ENCODE data around the gene ATG2B. TPM values are rescaled to one million over a fixed set of nuclear protein-coding genes. Genes with fewer than 3 reads are reported as not detected.

Gene ATG2B
- polyA plus RNA-seq, 4 donors = 3.8 to 32.0 (median 4.9) TPM

- no peak for FAIRE-seq
- Histone ChIP-seq H3K27me3 (ENCODE audit: control insufficient read depth in 3 of 3, insufficient read depth in 3 of 3, low read length in 3 of 3) (no peaks in the 10 kb centered on the region), H3K4me1 (ENCODE audit: control insufficient read depth in 3 of 3, insufficient read depth in 2 of 3, low read depth in 1 of 3, low read length in 2 of 3) (peaks cover 2 to 17% (median 6%) of the 10 kb centered on the region in 3 donors), H3K4me3 (ENCODE audit: low read depth in 1 of 3, low read length in 3 of 3) (peak overlapping the region; percentile 90 to 96 (median 96)), H3K9me3 (ENCODE audit: control insufficient read depth in 2 of 2, insufficient read depth in 1 of 2, low read depth in 1 of 2, low read length in 1 of 2) (no peaks in the 10 kb centered on the region), H3K36me3 (ENCODE audit: control insufficient read depth in 3 of 3, insufficient read depth in 2 of 3, low read depth in 1 of 3, low read length in 3 of 3) (no peaks in the 10 kb centered on the region), H3K27ac (ENCODE audit: low read depth in 1 of 3, low read length in 2 of 3) (peak overlapping the region; percentile 86 to 96 (median 94))
- 1% methylated on average over 36 to 38 of the region's 38 CpGs for WGBS, 3 donors
- DNase-seq = peak; percentile 76 to 86
These were observed 703 bp upstream of the ATG2B start for GRCh38 chr14:96363751-96364336.

DNA sequence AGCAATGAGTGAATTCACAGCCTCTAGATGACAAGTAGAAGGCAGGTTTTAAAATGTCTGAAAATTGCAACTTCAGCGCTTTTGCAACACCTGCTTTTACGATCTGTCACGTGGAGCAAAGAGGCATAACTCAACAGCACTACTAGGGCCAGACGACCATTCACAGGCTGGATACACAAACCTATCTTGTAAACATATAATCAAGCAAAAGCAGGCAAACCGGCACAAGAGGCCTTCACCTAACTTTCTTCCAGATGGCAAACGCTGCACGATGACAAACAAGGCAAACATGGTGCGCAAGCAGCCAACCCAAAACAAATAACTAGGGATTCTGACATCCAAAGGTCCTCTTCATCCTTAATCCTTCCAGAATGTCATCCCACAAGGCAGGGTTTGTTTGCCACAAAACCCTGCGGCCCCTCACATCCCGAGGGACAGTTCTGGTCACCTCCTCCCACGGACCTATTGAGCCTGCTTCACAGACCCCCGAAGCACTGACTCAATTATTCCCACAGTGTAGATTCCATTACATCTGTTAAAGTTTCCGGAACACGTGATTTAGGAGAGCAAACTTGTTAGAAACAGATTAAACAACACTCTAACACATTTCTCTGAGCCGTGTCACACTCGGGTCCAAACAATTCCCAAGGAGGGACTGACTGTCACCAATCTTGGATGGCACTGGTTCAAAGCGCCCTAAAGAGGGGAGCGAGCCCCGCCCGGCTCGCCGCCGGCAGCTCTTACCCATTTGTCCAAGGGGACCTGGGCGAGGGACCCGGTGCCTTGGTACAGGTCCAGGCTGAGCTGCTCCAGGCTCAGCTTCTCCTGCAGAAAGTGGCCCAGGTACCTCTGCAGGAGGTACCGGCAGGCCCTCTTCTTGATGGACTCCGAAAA lies 823 bp downstream of the ATG2B start:
- Histone ChIP-seq H3K4me1 (ENCODE audit: control insufficient read depth in 3 of 3, insufficient read depth in 2 of 3, low read depth in 1 of 3, low read length in 2 of 3) (peaks cover 2 to 17% (median 6%) of the 10 kb centered on the region in 3 donors), H3K4me3 (ENCODE audit: low read depth in 1 of 3, low read length in 3 of 3) (peak overlapping the region; percentile 90 to 96 (median 92)), H3K9me3 (ENCODE audit: control insufficient read depth in 2 of 2, insufficient read depth in 1 of 2, low read depth in 1 of 2, low read length in 1 of 2) (no peaks in the 10 kb centered on the region), H3K27me3 (ENCODE audit: control insufficient read depth in 3 of 3, insufficient read depth in 3 of 3, low read length in 3 of 3) (no peaks in the 10 kb centered on the region), H3K27ac (ENCODE audit: low read depth in 1 of 3, low read length in 2 of 3) (peak overlapping the region; percentile 89 to 97 (median 92)), H3K36me3 (ENCODE audit: control insufficient read depth in 3 of 3, insufficient read depth in 2 of 3, low read depth in 1 of 3, low read length in 3 of 3) (no peaks in the 10 kb centered on the region)
- DNase-seq (peak; percentile 90), FAIRE-seq (no peak)
- 0 to 1% (median 1%) methylated on average over 27 of the region's 27 CpGs for WGBS, 3 donors

DNA sequence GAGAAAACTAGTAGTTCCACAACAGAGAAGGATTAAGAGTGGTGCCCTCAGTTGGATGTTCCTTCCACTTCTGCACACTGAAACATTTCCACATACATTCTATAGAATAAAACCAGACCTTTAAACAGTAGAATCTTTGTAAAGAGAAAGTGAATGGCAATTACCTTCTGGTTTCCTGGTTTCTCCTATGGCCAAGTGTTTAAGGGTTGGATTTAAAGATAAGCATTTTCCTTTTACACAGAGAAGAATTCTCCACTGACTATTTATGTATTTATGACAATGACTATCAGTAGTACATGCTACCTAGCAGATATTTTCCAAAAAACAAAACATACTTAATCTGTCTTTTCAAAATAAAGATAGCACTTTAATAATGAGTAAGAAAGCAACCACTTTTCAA lies 3.2 kb downstream of the ATG2B start:
- H3K36me3 ChIP-seq (ENCODE audit: control insufficient read depth in 3 of 3, insufficient read depth in 2 of 3, low read depth in 1 of 3, low read length in 3 of 3) = no peaks in the 10 kb centered on the region
- DNase-seq = peak; percentile 42 to 55

GRCh38 chr14:96357216-96357615 lies 5.9 kb downstream of the ATG2B start:
- Histone ChIP-seq H3K36me3 (ENCODE audit: control insufficient read depth in 3 of 3, insufficient read depth in 2 of 3, low read depth in 1 of 3, low read length in 3 of 3) (no peaks in the 10 kb centered on the region), H3K27me3 (ENCODE audit: control insufficient read depth in 3 of 3, insufficient read depth in 3 of 3, low read length in 3 of 3) (no peaks in the 10 kb centered on the region), H3K4me3 (ENCODE audit: low read depth in 1 of 3, low read length in 3 of 3) (no peak overlapping the region), H3K4me1 (ENCODE audit: control insufficient read depth in 3 of 3, insufficient read depth in 2 of 3, low read depth in 1 of 3, low read length in 2 of 3) (peaks cover 0 to 6% (median 5%) of the 10 kb centered on the region in 3 donors), H3K27ac (ENCODE audit: low read depth in 1 of 3, low read length in 2 of 3) (no peak overlapping the region), H3K9me3 (ENCODE audit: control insufficient read depth in 2 of 2, insufficient read depth in 1 of 2, low read depth in 1 of 2, low read length in 1 of 2) (no peaks in the 10 kb centered on the region)
- 75 to 90% (median 84%) methylated on average over 3 of the region's 3 CpGs for WGBS, 3 donors
- FAIRE-seq (no peak), DNase-seq (no peak)

More for the DNA sequence above, 3.2 kb downstream of the ATG2B start:
- FAIRE-seq = no peak
- peaks cover 0 to 12% (median 6%) of the 10 kb centered on the region in 3 donors for H3K4me1 ChIP-seq (ENCODE audit: control insufficient read depth in 3 of 3, insufficient read depth in 2 of 3, low read depth in 1 of 3, low read length in 2 of 3)
- H3K9me3 ChIP-seq (ENCODE audit: control insufficient read depth in 2 of 2, insufficient read depth in 1 of 2, low read depth in 1 of 2, low read length in 1 of 2) = no peaks in the 10 kb centered on the region
- no peak overlapping the region for H3K4me3 ChIP-seq (ENCODE audit: low read depth in 1 of 3, low read length in 3 of 3)
- H3K27me3 ChIP-seq (ENCODE audit: control insufficient read depth in 3 of 3, insufficient read depth in 3 of 3, low read length in 3 of 3) = no peaks in the 10 kb centered on the region
- no peak overlapping the region for H3K27ac ChIP-seq (ENCODE audit: low read depth in 1 of 3, low read length in 2 of 3)

DNA sequence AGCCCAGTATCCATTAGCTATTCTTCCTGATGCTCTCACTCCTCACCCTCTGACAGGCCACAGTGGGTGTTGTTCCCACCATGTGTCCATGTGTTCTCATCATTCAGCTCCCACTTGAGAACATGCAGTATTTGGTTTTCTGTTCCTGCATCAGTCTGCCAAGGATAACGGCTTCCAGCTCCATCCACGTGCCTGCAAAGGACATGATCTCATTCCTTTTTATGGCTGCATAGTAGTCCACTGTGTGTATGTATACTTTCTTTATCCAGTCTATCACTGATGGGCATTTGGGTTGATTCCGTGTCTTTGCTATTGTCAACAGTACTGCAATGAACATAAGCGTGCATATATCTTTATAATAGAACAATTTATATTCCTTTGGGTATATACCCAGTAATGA lies 8.9 kb downstream of the ATG2B start:
- no peak overlapping the region for H3K4me3 ChIP-seq (ENCODE audit: low read depth in 1 of 3, low read length in 3 of 3)
- WGBS, 3 donors = 94 to 95% (median 94%) methylated on average over 4 of the region's 4 CpGs
- H3K27ac ChIP-seq (ENCODE audit: low read depth in 1 of 3, low read length in 2 of 3) = no peak overlapping the region
- H3K36me3 ChIP-seq (ENCODE audit: control insufficient read depth in 3 of 3, insufficient read depth in 2 of 3, low read depth in 1 of 3, low read length in 3 of 3) = no peaks in the 10 kb centered on the region
- H3K27me3 ChIP-seq (ENCODE audit: control insufficient read depth in 3 of 3, insufficient read depth in 3 of 3, low read length in 3 of 3) = no peaks in the 10 kb centered on the region
- H3K4me1 ChIP-seq (ENCODE audit: control insufficient read depth in 3 of 3, insufficient read depth in 2 of 3, low read depth in 1 of 3, low read length in 2 of 3) = no peaks in the 10 kb centered on the region
- no peak for DNase-seq
- H3K9me3 ChIP-seq (ENCODE audit: control insufficient read depth in 2 of 2, insufficient read depth in 1 of 2, low read depth in 1 of 2, low read length in 1 of 2) = no peaks in the 10 kb centered on the region
- no peak for FAIRE-seq

DNA sequence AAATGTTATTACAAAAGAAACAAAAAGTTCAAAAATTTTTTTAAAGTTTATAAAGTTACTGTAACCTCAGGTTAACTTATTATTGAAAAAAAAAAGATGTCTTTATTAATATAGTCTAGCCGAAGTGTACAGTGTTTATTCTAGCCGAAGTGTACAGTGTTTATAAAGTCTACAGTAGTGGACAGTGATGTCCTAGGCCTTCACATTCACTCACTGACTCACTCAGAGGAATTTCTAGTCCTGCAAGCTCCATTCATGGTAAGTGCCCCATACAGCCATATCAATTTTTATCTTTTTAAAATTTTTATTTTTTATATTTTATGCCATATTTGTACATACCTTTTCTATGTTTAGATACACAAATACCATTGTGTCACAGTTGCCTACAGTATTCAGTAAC lies 10.4 kb downstream of the ATG2B start:
- Histone ChIP-seq H3K27ac (ENCODE audit: low read depth in 1 of 3, low read length in 2 of 3) (no peak overlapping the region), H3K36me3 (ENCODE audit: control insufficient read depth in 3 of 3, insufficient read depth in 2 of 3, low read depth in 1 of 3, low read length in 3 of 3) (no peaks in the 10 kb centered on the region), H3K9me3 (ENCODE audit: control insufficient read depth in 2 of 2, insufficient read depth in 1 of 2, low read depth in 1 of 2, low read length in 1 of 2) (no peaks in the 10 kb centered on the region), H3K4me3 (ENCODE audit: low read depth in 1 of 3, low read length in 3 of 3) (no peak overlapping the region), H3K27me3 (ENCODE audit: control insufficient read depth in 3 of 3, insufficient read depth in 3 of 3, low read length in 3 of 3) (no peaks in the 10 kb centered on the region), H3K4me1 (ENCODE audit: control insufficient read depth in 3 of 3, insufficient read depth in 2 of 3, low read depth in 1 of 3, low read length in 2 of 3) (no peaks in the 10 kb centered on the region)
- DNase-seq = no peak
- FAIRE-seq = no peak
- WGBS, 3 donors = 60 to 91% (median 85%) methylated on average over 2 of the region's 2 CpGs

- Histone ChIP-seq H3K9me3 (ENCODE audit: control insufficient read depth in 2 of 2, insufficient read depth in 1 of 2, low read depth in 1 of 2, low read length in 1 of 2) (no peaks in the 10 kb centered on the region), H3K4me1 (ENCODE audit: control insufficient read depth in 3 of 3, insufficient read depth in 2 of 3, low read depth in 1 of 3, low read length in 2 of 3) (no peaks in the 10 kb centered on the region), H3K36me3 (ENCODE audit: control insufficient read depth in 3 of 3, insufficient read depth in 2 of 3, low read depth in 1 of 3, low read length in 3 of 3) (no peaks in the 10 kb centered on the region), H3K4me3 (ENCODE audit: low read depth in 1 of 3, low read length in 3 of 3) (no peak overlapping the region), H3K27ac (ENCODE audit: low read depth in 1 of 3, low read length in 2 of 3) (no peak overlapping the region), H3K27me3 (ENCODE audit: control insufficient read depth in 3 of 3, insufficient read depth in 3 of 3, low read length in 3 of 3) (no peaks in the 10 kb centered on the region)
- WGBS, 3 donors = 83 to 95% (median 84%) methylated on average over 3 of the region's 3 CpGs
- no peak for DNase-seq
- FAIRE-seq = no peak
These were observed 11.2 kb downstream of the ATG2B start for GRCh38 chr14:96351986-96352385.

DNA sequence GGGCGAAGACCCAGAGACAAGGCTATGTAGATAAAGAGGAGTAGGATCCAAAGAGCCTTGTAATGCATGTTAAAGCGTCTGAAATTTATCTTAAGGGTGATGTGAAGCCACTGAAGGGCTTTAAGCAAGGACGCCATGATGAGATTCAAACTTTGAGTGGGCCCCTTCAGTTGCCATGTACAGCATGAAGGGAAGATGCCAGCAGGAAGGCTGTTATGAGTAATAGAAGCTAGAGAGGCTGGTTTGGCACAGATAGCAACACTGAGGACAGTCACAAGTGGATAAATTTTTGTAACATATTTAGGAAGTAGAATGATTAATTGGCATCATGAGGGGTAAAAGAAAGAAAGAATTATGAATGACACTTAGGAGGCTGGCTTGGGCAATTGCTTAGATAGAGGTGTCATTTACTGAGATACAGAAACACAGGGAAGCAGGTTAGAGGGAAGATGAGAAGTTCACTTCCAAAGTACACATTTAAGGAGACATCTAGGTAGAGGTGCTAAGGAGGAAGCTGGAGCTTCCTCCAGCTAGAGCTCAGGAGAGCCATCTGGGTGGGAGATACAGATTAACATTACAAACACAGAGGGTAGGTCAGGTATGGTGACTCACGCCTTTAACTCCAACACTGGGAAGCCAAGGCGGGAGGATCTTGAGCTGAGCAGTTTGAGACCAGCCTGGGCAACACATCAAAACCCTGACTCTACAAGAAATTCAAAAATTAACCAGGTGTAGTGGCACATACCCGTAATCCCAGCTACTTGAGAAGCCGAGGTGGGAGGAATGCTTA lies 13.7 kb downstream of the ATG2B start:
- no peak overlapping the region for H3K27ac ChIP-seq (ENCODE audit: low read depth in 1 of 3, low read length in 2 of 3)

More for the DNA sequence above, 13.7 kb downstream of the ATG2B start:
- FAIRE-seq = no peak
- no peak for DNase-seq
- Histone ChIP-seq H3K4me3 (ENCODE audit: low read depth in 1 of 3, low read length in 3 of 3) (no peak overlapping the region), H3K4me1 (ENCODE audit: control insufficient read depth in 3 of 3, insufficient read depth in 2 of 3, low read depth in 1 of 3, low read length in 2 of 3) (no peaks in the 10 kb centered on the region), H3K9me3 (ENCODE audit: control insufficient read depth in 2 of 2, insufficient read depth in 1 of 2, low read depth in 1 of 2, low read length in 1 of 2) (no peaks in the 10 kb centered on the region), H3K27me3 (ENCODE audit: control insufficient read depth in 3 of 3, insufficient read depth in 3 of 3, low read length in 3 of 3) (no peaks in the 10 kb centered on the region), H3K36me3 (ENCODE audit: control insufficient read depth in 3 of 3, insufficient read depth in 2 of 3, low read depth in 1 of 3, low read length in 3 of 3) (no peaks in the 10 kb centered on the region)
- 92 to 96% (median 93%) methylated on average over 7 of the region's 7 CpGs for WGBS, 3 donors

Data from small intestine (tissue), 7 donors.